Adrenal gland (tissue), 5 donors: ENCODE data around the gene KLRC3.
"Not testable (repeated sequence)": the region's sequence is repeated elsewhere in the genome, so short reads cannot be mapped to it uniquely, and the experiment has no call there.

Source experiments
- POLR2A ChIP-seq, 2 donors: fragments of 450-650 bp; IDR thresholded peaks; one replicate each; pipeline ENCODE4 v1.6.1; 2017; ENCODE audit warnings: antibody characterized with exemption in 2 of 2, mild to moderate bottlenecking in 2 of 2, moderate library complexity in 1 of 2
- TF ChIP-seq, protein P1 (sequence below), 6 experiments: fragments of 450-650 bp in 4 of 6; fragments of 200-600 bp in 2 of 6; sonication (generic) in 1 of 6; IDR thresholded peaks; 1 replicate in 5 of 6; 2 replicates in 1 of 6; pipeline versions ENCODE4 v1.5.1 to v1.8.0; 2016 to 2021; ENCODE audit warnings: antibody characterized with exemption in 6 of 6, mild to moderate bottlenecking in 2 of 6, moderate library complexity in 1 of 6
- donor health status: DM: no; HTN: no; CAD: no.

DNA sequence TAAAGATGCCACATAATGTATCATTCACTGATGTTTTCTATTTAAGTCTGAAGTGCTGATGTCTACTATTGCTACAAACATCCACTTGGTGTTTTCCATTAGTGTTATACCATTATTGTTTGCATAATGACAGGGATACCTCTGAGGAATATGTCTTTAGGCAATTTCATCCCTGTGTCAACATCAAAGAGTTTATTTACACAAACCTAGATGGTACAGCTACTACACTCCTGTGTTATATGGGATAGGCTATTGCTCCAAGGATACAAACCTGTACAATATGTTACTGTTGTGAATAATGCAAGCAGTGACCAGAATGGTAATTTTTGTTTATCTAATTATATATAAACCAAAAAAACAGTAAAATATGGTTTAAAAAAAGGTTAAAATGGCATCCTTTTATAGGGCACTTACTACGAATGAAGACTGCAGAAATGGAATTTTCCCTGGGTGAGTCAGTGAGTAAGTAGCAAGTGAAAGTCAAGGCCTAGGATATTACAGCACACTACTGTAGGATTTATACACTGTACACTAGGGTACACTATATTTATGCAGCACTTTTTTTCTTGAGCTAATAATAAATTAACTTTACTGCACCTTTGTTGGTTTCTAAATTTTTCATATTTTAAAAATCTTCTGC lies 4.0 kb upstream of the KLRC3 start:
- TF ChIP-seq, protein P1, sequence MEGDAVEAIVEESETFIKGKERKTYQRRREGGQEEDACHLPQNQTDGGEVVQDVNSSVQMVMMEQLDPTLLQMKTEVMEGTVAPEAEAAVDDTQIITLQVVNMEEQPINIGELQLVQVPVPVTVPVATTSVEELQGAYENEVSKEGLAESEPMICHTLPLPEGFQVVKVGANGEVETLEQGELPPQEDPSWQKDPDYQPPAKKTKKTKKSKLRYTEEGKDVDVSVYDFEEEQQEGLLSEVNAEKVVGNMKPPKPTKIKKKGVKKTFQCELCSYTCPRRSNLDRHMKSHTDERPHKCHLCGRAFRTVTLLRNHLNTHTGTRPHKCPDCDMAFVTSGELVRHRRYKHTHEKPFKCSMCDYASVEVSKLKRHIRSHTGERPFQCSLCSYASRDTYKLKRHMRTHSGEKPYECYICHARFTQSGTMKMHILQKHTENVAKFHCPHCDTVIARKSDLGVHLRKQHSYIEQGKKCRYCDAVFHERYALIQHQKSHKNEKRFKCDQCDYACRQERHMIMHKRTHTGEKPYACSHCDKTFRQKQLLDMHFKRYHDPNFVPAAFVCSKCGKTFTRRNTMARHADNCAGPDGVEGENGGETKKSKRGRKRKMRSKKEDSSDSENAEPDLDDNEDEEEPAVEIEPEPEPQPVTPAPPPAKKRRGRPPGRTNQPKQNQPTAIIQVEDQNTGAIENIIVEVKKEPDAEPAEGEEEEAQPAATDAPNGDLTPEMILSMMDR (IDR thresholded peaks at IDR 0.05) = not testable (repeated sequence)
- TF ChIP-seq POLR2A (IDR thresholded peaks at IDR 0.05) = not testable (repeated sequence)
